NCI-H1417 (cell line): Measurements from ENCODE around the gene KLHL17.
"Not testable (repeated sequence)": the region's sequence is repeated elsewhere in the genome, so short reads cannot be mapped to it uniquely, and the experiment has no call there.

Experiments used
- DNase-seq, 3 experiments: peaks; one replicate each; lab custom pipeline; 2025; lab: John Stamatoyannopoulos, UW

The KLHL17 gene

DNA sequence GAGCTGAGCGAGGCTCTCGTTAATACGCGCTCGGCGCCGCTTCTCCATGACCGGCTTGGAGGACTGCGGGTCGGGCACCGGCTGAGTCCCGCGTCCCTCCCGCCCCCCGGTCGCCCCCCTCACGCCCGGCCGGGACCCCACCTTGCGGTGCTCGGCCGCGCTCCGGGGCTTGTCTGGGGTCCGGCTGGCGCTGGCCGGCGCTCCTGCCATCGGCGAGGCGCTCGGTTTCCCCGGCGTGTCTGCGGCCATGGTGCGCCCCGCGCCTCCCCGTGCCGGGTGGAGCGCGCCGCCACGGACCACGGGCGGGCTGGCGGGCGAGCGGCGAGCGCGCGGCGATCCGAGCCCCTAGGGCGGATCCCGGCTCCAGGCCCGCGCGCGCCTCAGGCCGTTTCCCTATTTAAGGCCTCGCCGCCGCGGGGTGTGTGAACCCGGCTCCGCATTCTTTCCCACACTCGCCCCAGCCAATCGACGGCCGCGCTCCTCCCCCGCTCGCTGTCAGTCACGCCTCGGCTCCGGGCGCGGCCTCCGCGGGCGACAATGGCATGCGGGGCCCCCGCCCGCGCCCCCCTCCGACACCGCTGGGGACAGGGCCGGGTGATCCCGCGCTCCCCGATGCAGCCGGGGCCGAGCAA, 39.5 kb downstream of the KLHL17 start, which contains the start of gene HES4:
Gene HES4 (minus strand): TSS at position 373 of the 632 bp plus-strand sequence. CDS start 124 bp downstream, at position 249.
- peak; percentile 48 to 87 (median 87) for DNase-seq

- peak in 2 of 3 experiments; percentile 82 to 87 for DNase-seq
Measured at GRCh38 chr1:1000357-1001056, 40.1 kb downstream of the KLHL17 start.

DNA sequence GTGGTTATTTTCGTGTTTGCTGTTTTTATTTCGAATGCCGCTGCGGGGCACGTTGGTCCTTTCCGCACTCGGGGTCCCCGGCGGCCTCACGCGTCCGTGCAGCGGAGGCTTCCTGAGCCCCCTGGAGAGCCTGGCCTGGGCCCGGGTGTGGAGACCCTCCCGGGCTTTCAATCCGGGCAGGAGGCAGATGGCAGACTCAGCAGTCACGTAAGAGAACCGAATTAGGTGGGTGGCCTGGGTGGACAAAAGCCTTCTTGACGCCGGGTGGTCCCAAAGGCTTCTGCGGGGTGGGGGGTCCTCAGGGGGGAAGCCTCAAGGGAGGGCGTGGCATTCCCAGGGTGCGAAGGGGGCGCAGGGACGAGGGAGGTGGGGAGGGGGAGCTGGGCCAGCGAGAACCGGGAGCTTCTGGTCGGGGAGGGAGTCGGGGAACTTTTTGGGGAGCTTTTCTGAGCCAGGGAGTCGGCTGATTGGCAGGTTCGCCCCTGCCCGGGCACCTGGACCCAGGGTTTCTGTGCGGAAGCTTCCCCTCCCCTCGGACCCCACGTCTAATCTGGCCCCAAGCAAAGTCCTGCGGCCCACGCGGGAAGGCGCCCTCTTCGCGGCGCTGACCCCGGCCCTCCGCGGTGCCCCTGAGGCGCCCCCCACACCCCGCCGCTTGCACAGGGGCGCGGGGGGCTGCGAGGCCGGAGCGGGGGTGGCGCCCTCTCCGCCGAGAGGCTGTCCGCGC, 40.8 kb downstream of the KLHL17 start:
- no peak for DNase-seq

DNA sequence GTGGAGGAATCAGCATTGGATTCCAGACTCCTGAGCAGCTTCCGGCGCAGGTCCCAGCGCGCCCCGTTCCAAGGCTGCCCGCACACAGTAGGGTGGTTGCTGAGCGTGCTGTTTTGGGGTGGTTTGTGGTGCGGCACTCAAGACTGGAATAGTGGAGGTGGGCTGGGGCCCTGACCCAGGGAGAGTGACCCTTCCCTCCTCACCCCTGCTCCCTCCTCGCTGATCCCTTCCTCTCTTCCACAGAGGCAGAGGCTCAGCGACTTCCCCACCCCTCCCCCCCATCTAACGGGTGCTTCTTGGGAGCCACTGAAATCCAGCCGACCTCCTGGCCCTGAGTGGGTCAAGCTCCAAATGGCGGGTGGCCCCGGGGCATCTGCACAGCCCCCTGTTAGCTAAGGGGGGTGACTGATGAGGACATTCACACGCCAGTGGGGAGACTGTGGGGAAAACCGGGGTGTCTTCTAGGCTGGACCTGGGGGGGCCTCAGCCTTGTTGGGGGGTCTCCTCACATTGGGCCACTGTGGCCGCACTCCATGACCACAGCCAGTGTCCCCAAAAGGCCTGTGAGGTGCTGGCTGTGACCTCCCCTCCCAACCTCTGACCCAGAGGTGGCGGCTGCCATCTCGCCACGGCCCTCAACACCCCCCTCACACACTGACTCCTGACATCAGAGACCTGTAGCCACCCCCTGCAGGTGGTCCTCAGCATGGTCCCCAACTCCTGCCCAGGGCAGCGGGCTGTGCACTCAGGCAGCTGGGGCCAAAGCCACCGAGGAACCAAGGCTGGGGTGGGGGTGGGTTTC, 43.4 kb downstream of the KLHL17 start:
- no peak for DNase-seq

GRCh38 chr1:1004420-1004779, 44.0 kb downstream of the KLHL17 start:
- no peak for DNase-seq

DNA sequence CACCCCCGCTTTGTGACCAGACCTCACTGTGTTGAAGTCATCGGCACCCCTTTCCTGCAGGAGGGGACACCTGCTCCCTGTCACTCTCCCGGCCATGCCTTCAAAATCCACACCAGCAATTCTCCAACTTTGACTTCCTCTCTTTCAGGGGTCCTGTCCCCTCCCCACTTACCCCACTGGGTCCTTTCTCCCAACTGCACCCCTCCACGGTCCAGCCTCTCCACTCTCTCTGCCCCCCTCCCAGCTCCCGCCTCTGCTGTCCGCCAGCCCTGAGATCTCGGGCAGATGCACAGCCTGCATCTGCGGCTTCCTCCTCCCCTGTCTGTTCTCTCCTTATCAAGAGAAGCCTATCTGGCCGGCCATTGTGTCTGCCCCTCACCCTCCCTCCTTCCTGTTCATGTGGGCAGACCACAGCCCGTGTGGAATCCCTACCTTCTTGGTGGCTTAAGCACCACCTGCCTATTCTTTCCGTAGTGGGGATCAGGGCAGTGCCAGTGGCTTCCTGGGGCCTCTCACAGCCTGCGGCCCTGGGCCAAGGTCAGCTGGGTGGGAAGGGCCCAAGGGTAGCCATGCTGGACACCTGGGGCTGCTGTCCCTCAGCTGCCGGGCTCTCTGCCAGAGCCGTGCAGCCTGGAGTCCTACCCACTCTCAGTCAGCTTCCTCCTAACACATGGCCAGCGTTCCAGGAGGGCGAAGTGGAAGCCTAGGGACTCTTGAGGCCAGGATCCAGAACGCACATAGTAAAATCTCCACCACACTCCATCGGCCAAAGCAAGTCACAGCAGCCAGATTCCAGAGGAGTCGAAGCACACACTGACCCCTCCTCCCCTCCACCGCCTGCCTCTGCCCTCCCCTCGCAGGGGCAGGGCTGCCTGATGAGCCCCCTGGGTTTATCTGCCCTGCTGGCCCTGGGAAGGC, 44.7 kb downstream of the KLHL17 start:
- peak in 1 of 3 experiments; percentile 38 for DNase-seq

DNA sequence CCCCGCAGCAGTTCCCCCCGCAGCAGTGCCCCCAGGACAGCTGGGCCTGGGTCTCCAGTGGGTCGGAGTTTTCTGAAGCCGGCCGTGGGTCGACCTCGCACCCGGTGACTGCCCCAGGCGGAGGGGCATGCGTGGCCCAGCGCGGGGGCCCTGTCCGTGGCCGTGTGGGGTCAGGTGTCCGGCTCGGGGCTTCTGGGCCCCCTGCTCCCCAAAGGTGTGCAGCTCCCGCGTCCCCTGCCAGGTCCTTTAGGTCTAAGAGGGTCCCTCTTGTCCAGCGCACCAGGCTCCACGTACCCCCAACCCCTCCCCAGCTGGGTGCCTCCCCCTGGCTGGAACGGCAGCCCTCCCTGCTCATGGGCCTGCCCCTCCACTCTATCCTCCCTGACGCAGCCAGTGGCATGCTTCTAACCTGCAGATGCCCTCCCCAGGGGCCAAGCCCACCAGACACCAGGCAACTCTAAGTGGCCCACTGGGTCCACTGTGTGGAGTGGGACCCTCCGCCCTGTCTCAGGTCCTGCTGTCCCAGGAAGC, 45.5 kb downstream of the KLHL17 start:
- DNase-seq: no peak

DNA sequence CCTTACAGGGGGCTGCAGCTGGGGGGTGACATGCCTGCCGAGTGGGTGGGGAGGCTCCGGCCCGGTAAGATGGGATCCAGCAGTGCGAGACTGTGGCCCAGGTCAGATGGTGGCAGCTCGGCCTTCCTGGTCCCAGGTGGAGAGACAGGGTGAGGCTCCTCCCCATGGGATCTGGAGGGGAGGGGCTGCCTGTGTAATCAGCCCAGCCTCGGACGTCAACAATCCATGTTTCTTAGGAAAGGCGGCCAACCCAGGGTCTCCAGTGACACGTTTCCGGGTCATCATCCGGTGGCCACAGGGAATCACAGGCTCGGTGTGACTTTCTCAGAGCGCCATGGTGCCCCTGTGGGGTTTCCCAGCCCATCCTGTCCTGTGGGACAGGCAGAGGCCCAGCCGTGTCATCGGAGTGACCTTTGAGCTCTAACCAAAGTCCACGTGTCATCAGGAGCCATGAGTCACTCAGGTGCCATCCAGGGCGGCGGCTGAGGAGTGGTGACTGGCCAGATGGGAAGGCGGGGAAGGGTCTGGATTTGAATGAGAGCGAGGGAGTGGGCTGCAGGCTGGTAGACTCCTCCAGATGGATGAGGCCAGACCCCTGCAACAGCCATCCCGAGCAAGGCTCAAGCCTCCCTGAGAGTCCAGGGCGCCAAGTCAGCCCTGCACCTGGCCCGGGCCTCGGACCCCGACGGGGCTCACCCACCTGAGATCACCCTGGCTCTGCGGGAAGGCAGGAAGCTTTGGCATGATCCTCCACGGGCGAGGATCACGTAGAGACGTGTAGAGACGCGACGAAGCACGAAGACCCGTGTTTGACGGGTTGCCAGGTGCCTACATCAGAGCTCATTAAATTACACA, 46.1 kb downstream of the KLHL17 start:
- DNase-seq: no peak

- not testable (repeated sequence) for DNase-seq
Measured at GRCh38 chr1:1010131-1010530, 49.7 kb downstream of the KLHL17 start.

- DNase-seq: no peak
Measured at GRCh38 chr1:1011396-1011949, 51.1 kb downstream of the KLHL17 start.

GRCh38 chr1:1012736-1013104, 52.3 kb downstream of the KLHL17 start:
- DNase-seq: not testable (repeated sequence)

DNA sequence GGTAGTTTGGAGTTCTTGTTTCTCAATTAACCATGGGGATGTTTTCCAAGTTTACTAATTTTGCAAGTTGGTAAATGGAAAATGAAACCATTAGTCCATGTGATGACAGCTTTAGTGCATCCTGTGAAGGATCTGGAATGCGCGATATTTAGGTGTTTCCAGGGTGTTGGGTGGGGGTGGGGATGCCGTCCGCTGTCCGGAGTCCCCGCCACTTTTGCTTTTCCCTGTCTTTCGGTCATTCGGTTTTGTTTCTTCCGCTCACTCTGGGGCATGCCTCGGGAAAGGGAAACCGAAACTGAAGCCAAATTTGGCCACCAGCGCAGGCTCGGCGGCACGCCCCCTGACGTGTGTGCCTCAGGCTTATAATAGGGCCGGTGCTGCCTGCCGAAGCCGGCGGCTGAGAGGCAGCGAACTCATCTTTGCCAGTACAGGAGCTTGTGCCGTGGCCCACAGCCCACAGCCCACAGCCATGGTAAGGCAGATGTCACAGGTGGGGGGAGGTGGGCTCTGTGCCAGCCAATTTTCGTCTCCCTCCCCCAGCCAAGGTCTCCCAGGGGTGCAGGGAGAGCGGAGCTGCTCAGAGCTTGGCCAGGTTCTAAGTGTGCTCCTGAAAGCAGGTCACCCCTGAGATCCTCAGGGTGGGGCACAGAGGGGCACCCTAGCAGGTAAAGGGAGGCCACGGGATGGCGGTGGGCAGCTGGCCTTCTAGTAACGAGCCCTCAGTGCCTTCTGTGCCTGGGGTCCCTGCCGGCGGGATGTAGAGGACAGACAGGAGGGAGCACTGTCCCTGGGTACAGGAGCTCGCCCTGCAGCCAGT, 52.9 kb downstream of the KLHL17 start, which contains the start of gene ISG15:
Gene ISG15 (plus strand): TSS at position 393 of the 817 bp plus-strand sequence. CDS start 77 bp downstream, at position 470.
- peak; percentile 76 to 81 (median 76) for DNase-seq

DNA sequence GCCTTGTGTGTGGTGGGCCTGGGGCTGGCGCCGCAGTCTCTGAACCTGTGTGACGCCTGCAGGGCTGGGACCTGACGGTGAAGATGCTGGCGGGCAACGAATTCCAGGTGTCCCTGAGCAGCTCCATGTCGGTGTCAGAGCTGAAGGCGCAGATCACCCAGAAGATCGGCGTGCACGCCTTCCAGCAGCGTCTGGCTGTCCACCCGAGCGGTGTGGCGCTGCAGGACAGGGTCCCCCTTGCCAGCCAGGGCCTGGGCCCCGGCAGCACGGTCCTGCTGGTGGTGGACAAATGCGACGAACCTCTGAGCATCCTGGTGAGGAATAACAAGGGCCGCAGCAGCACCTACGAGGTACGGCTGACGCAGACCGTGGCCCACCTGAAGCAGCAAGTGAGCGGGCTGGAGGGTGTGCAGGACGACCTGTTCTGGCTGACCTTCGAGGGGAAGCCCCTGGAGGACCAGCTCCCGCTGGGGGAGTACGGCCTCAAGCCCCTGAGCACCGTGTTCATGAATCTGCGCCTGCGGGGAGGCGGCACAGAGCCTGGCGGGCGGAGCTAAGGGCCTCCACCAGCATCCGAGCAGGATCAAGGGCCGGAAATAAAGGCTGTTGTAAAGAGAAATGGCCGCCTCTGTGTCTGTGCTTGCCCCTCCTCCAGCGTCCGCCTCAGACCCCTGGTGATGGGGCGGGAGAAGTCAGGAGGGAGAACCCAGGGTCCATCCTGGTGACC, 53.7 kb downstream of the KLHL17 start:
- peak; percentile 44 to 72 (median 60) for DNase-seq

- peak in 1 of 3 experiments; percentile 30 for DNase-seq
Measured at GRCh38 chr1:1014799-1015681, 54.7 kb downstream of the KLHL17 start.
